Uterus (tissue), 4 donors: ENCODE data around the gene SELENOO. TPM values are rescaled to one million over a fixed set of nuclear protein-coding genes. Genes with fewer than 3 reads are reported as not detected.

Experiments used
- DNase-seq, 2 donors: peaks; one replicate each; pipeline ENCODE4 v3.0.0-alpha.2; 2019 to 2020
- H3K27ac ChIP-seq, 2 donors: fragments of 200-600 bp; sonication (generic); 1 replicate in 1 of 2; 2 replicates in 1 of 2; pipeline ENCODE4 v1.5.1; 2016 to 2018
- H3K27me3 ChIP-seq, 2 donors: fragments of 200-600 bp; sonication (generic); one replicate each; pipeline ENCODE4 v1.5.1; 2018 to 2019; ENCODE audit warnings: control low read depth in 1 of 2
- H3K36me3 ChIP-seq, 2 donors: fragments of 200-600 bp; sonication (generic); one replicate each; pipeline ENCODE4 v1.5.1; 2019; ENCODE audit warnings: control low read depth in 1 of 2
- H3K4me1 ChIP-seq, 2 donors: fragments of 200-600 bp; sonication (generic); one replicate each; pipeline ENCODE4 v1.5.1; 2018 to 2019; ENCODE audit warnings: control low read depth in 1 of 2
- H3K4me3 ChIP-seq, 2 donors: fragments of 200-600 bp; sonication (generic); 1 replicate in 1 of 2; 2 replicates in 1 of 2; pipeline ENCODE4 v1.5.1; 2018 to 2019; ENCODE audit warnings: mild to moderate bottlenecking in 1 of 2
- H3K9me3 ChIP-seq, 2 donors: fragments of 200-600 bp; sonication (generic); one replicate each; pipeline ENCODE4 v1.5.1; 2019; ENCODE audit warnings: control low read depth in 1 of 2
- CTCF ChIP-seq, 4 experiments: fragments of 200-600 bp in 2 of 4; fragments of 450-650 bp in 2 of 4; sonication (generic) in 2 of 4; IDR thresholded peaks; one replicate each; pipeline ENCODE4 v1.5.1; 2016 to 2019; ENCODE audit warnings: antibody characterized with exemption in 4 of 4, mild to moderate bottlenecking in 2 of 4, moderate library complexity in 1 of 4
- POLR2A ChIP-seq, 2 donors: fragments of 450-650 bp; IDR thresholded peaks; one replicate each; pipeline ENCODE4 v1.6.1; 2016; ENCODE audit warnings: antibody characterized with exemption in 2 of 2, mild to moderate bottlenecking in 1 of 2, moderate library complexity in 1 of 2
- intact Hi-C: fragments of 100-400 bp; cut with DNase I; formaldehyde crosslinking; loops from one replicate; pipeline ENCODE4 v1.15.1; 2023; ENCODE audit warnings: low total_unique reads
- total RNA-seq, 4 donors: library from RNA; depleted of rRNA in 3 of 4; stranded (reverse); fragments of >200 nt in 3 of 4; gene quantifications; one replicate each; pipeline versions ENCODE4 v1.1.0 to v1.2.4, GENCODE V29; 2014 to 2023
- donor health status: DM: yes; HTN: yes; CAD: no.

The SELENOO gene
- total RNA-seq, 4 donors from 2014 or later: 1.5 to 22.1 (median 10.0) TPM

- intact Hi-C loops: no loop called here
- Histone ChIP-seq H3K9me3 (no peaks in the 10 kb centered on the region), H3K27me3 (no peaks in the 10 kb centered on the region), H3K36me3 (no peaks in the 10 kb centered on the region), H3K4me3 (peak overlapping the region; percentile 54 to 85), H3K4me1 (peaks cover 0 to 36% of the 10 kb centered on the region in 2 donors), H3K27ac (peak overlapping the region; percentile 47 to 78)
- TF ChIP-seq POLR2A (IDR thresholded peaks at IDR 0.05) (no peak), CTCF (IDR thresholded peaks at IDR 0.05) (no peak)
- no peak for DNase-seq
Measured at GRCh38 chr22:50186761-50187523, 13.9 kb upstream of the SELENOO start.

- TF ChIP-seq CTCF (IDR thresholded peaks at IDR 0.05): no peak
- no peak for TF ChIP-seq POLR2A (IDR thresholded peaks at IDR 0.05)
- no peak for DNase-seq
- no peaks in the 10 kb centered on the region for H3K9me3 ChIP-seq
- H3K36me3 ChIP-seq: no peaks in the 10 kb centered on the region
- no peaks in the 10 kb centered on the region for H3K27me3 ChIP-seq
- H3K27ac ChIP-seq: no peak overlapping the region
- peaks cover 0 to 36% of the 10 kb centered on the region in 2 donors for H3K4me1 ChIP-seq
- no peak overlapping the region for H3K4me3 ChIP-seq
- intact Hi-C loops: no loop called here
Measured at GRCh38 chr22:50188356-50188755, 12.5 kb upstream of the SELENOO start.

DNA sequence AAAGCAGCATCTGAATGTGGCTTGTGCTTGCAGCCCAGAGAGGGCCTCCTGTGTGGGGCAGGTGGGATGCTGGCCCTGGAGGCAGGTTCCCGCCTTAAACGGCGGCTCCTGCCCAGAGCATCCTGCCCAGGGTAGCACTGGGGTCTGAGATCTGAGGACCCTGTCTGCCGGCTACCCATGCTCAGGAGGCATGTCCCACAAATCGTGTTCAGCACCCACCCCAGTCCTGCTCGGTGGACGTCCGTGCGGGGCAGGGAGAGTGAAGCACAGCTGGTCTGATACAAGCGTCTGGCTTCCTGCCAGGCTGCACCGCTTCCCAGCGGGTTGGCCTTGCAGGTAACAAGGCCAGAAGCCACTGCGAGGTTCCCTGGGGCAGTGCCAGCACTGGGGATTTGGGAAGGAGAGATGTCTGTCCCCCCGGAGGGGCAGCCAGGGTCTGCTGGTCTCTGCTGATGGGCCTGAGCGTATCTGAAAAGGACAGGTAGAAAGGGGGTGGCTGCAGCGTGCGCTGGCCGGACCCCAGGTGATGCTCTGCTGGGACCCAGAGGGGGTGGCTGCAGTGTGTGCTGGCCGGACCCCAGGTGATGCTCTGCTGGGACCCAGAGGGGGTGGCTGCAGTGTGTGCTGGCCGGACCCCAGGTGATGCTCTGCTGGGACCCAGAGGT, 11.5 kb upstream of the SELENOO start:
- intact Hi-C loops: no loop called here
- Histone ChIP-seq H3K27ac (peak overlapping the region in 1 of 2 donors; percentile 66), H3K4me3 (no peak overlapping the region), H3K4me1 (peaks cover 0 to 36% of the 10 kb centered on the region in 2 donors), H3K36me3 (no peaks in the 10 kb centered on the region), H3K27me3 (no peaks in the 10 kb centered on the region), H3K9me3 (no peaks in the 10 kb centered on the region)
- DNase-seq: no peak
- TF ChIP-seq CTCF (IDR thresholded peaks at IDR 0.05): no peak
- no peak for TF ChIP-seq POLR2A (IDR thresholded peaks at IDR 0.05)

DNA sequence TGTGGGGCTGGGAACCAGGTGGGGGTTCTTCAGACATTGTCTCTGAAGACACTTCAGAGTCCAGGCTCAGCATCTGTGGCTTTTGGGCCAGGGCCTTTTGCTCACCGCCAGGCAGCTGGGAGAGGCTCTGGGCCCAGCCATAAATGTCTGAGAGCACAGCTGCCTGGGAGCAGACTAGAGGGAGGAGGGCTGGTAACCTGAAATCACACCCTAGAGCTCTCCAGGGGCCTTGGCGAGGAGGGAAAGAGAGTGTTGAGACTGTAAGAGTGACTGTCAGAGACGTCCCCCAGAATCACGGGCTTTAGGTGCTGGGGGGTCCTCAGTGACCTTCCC, 11.0 kb upstream of the SELENOO start:
- Histone ChIP-seq H3K4me1 (peaks cover 0 to 34% of the 10 kb centered on the region in 2 donors), H3K27me3 (no peaks in the 10 kb centered on the region), H3K9me3 (no peaks in the 10 kb centered on the region), H3K36me3 (no peaks in the 10 kb centered on the region), H3K27ac (peak overlapping the region; percentile 66), H3K4me3 (peak overlapping the region; percentile 18 to 35)
- TF ChIP-seq POLR2A (IDR thresholded peaks at IDR 0.05) (no peak), CTCF (IDR thresholded peaks at IDR 0.05) (peak in 1 of 4 experiments; percentile 6)
- intact Hi-C loops: no loop called here
- no peak for DNase-seq
